ENCODE data around the gene FUT8.

Gene FUT8

GRCh38 chr14:65620195-65620594, 207.7 kb downstream of the FUT8 start:
- no peak overlapping the region for H3K27ac ChIP-seq
- H3K27me3 ChIP-seq = no peaks in the 10 kb centered on the region
- TF ChIP-seq CTCF (IDR thresholded peaks at IDR 0.05) = no peak
- no peaks in the 10 kb centered on the region for H3K4me1 ChIP-seq
- DNase-seq = no peak
- intact Hi-C loops (cut with DNase I; ENCODE audit: low total_unique reads) = no loop called here
- H3K36me3 ChIP-seq = peaks cover 0 to 10% (median 0%) of the 10 kb centered on the region in 3 donors
- no peak overlapping the region for H3K4me3 ChIP-seq
- no peaks in the 10 kb centered on the region for H3K9me3 ChIP-seq

- DNase-seq = no peak
- H3K36me3 ChIP-seq = no peaks in the 10 kb centered on the region
- H3K9me3 ChIP-seq = no peaks in the 10 kb centered on the region
- intact Hi-C loops (cut with DNase I; ENCODE audit: low total_unique reads) = no loop called here
- TF ChIP-seq CTCF (IDR thresholded peaks at IDR 0.05) = no peak
- H3K4me1 ChIP-seq = no peaks in the 10 kb centered on the region
- no peaks in the 10 kb centered on the region for H3K27me3 ChIP-seq
- no peak overlapping the region for H3K27ac ChIP-seq
- no peak overlapping the region for H3K4me3 ChIP-seq
Measured at GRCh38 chr14:65622703-65623102, 210.2 kb downstream of the FUT8 start.

- Histone ChIP-seq H3K27ac (no peak overlapping the region), H3K4me1 (no peaks in the 10 kb centered on the region), H3K27me3 (no peaks in the 10 kb centered on the region), H3K36me3 (no peaks in the 10 kb centered on the region), H3K9me3 (no peaks in the 10 kb centered on the region), H3K4me3 (no peak overlapping the region)
- TF ChIP-seq CTCF (IDR thresholded peaks at IDR 0.05) = no peak
- DNase-seq = no peak
- intact Hi-C loops (cut with DNase I; ENCODE audit: low total_unique reads) = no loop called here
Measured at GRCh38 chr14:65623759-65624158, 211.2 kb downstream of the FUT8 start.

DNA sequence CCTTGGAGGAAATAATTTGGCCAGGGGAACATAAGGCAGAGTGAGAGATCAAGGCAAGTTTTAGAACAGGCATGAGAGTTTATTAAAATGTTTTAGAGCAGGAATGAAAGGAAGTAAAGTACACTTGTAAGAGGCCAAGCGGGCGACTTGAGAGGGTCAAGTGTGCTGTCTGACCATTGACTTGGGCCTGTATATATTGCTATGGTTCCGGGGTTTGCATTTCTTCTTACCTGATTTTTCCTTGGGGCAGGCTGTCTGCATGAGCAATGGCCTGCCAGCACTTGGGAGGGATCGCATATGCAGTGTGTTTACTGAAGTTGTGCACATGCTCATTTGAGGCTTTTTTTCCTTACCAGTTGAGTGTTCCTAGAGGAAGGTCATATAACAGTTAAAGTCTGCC, 214.8 kb downstream of the FUT8 start:
- Histone ChIP-seq H3K4me3 (no peak overlapping the region), H3K27me3 (no peaks in the 10 kb centered on the region), H3K9me3 (no peaks in the 10 kb centered on the region), H3K4me1 (no peaks in the 10 kb centered on the region), H3K36me3 (peaks cover 0 to 7% (median 4%) of the 10 kb centered on the region in 3 donors), H3K27ac (no peak overlapping the region)
- TF ChIP-seq CTCF (IDR thresholded peaks at IDR 0.05) = no peak
- intact Hi-C loops (cut with DNase I; ENCODE audit: low total_unique reads) = no loop called here
- DNase-seq = no peak

GRCh38 chr14:65628664-65629063, 216.1 kb downstream of the FUT8 start:
- H3K9me3 ChIP-seq = no peaks in the 10 kb centered on the region
- H3K27me3 ChIP-seq = no peaks in the 10 kb centered on the region
- no peak overlapping the region for H3K27ac ChIP-seq
- no peak for DNase-seq
- peaks cover 0 to 10% (median 9%) of the 10 kb centered on the region in 3 donors for H3K36me3 ChIP-seq
- intact Hi-C loops (cut with DNase I; ENCODE audit: low total_unique reads) = no loop called here
- H3K4me3 ChIP-seq = no peak overlapping the region
- TF ChIP-seq CTCF (IDR thresholded peaks at IDR 0.05) = no peak
- no peaks in the 10 kb centered on the region for H3K4me1 ChIP-seq

DNA sequence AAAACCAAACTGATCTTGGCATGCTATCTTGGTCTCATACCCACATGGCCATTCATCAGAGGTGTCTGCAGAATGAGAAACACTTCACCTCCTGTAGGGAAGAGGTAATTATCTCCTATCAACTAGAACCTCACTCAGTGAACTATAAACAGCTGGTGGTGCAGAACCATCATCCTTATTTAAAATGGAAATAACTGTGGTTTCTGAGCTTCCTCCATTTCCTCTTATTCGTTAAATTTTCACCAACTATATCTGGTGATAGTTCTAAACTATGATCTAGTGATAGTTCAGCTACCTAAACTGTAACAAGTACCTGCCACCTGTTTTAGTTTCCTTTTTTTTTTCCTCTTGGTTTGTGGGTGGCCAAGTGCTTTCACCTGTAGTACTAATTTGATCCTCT, 218.5 kb downstream of the FUT8 start:
- Histone ChIP-seq H3K9me3 (peaks cover 0 to 9% (median 6%) of the 10 kb centered on the region in 3 donors), H3K4me1 (no peaks in the 10 kb centered on the region), H3K27ac (no peak overlapping the region), H3K4me3 (no peak overlapping the region), H3K27me3 (no peaks in the 10 kb centered on the region), H3K36me3 (peaks cover 0 to 10% (median 10%) of the 10 kb centered on the region in 3 donors)
- no peak for TF ChIP-seq CTCF (IDR thresholded peaks at IDR 0.05)
- no peak for DNase-seq
- intact Hi-C loops (cut with DNase I; ENCODE audit: low total_unique reads) = no loop called here

All from tibial artery (tissue), 4 donors.